GM12872 (cell line): ENCODE results near the gene CCDC178.

ENCODE experiments used
- CTCF ChIP-seq: IDR thresholded peaks from 3 replicates; pipeline ENCODE4 v1.5.1; 2011; ENCODE audit warnings: low read depth, mild to moderate bottlenecking, low read length, moderate library complexity; ENCODE audit not compliant: insufficient read depth

The CCDC178 gene, protein sequence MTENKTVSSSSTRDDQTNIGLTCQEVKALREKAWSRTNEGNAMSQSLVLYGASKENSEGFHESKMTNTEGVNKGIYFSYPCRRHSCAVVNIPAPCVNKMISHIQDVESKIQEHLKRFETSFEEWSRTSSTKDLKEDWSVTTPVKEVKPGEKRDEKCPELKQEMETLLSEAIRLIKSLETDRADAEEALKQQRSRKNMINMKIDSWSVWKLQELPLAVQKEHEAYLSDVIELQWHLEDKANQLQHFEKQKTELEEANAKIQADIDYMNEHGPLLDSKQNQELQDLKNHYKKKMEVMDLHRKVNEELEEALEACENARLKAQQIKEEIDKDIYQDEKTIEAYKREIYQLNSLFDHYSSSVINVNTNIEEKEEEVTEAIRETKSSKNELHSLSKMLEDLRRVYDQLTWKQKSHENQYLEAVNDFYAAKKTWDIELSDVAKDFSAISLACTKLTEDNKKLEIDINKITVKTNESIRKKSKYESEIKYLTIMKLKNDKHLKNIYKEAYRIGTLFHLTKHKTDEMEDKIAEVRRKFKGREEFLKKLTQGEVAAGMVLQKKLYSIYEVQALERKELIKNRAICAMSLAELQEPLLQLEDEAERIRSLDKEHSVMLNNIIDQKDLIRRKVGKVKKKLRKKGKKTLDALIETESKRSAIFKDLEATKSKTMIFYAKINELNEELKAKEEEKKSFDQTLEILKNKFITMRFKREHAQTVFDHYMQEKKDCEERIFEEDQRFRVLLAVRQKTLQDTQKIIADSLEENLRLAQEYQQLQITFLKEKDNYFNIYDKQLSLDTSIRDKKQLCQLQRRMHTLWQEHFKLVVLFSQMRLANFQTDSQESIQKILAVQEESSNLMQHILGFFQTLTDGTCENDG

GRCh38 chr18:33440060-33441043 lies at the start of gene CCDC178:
TSS of gene CCDC178 (minus strand) at chr18:33440721. CDS start at chr18:33412088, 28,633 bp downstream.
- peak; percentile 20; the same call in 1 of the 3 replicates for TF ChIP-seq CTCF

DNA sequence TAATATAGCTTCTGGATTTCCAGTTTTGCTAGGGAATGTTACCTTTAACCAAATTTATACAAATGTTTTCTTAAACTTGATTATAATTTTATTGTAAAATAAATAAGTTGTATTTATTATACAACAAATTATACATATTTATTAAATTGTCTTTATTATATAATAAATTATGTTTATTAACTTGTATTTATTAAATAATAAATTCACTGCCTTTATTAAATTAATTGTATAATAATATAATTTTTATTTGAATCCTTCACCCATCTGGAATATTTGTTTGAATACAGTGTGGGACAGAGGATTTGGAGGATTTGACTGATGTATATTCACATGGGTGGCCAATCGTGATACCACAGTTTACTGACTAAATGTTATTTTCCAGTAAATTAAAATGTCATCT lies 43.4 kb upstream of the CCDC178 start:
- TF ChIP-seq CTCF = no peak

GRCh38 chr18:33472509-33472908 lies 32.0 kb upstream of the CCDC178 start:
- no peak for TF ChIP-seq CTCF

- no peak for TF ChIP-seq CTCF
These were observed 29.7 kb upstream of the CCDC178 start for GRCh38 chr18:33470216-33470615.

DNA sequence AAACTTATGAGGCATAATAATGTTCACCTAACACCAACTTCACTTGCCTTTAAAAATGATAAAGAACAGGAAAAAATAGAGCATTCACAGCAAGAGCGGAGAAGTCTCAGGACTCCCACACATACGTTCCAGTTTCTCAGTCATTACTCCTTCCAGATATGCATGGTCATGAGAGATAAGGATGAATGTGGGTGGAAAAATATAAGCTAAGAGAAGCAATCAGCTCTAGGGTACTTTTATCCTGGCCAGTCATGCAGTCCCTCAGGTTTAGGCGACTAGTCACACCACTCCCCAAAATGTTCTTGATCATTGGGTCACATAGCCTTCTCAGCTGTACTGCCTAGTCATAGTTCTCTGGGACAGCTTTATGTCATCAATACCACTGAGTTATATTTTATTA lies 29.2 kb upstream of the CCDC178 start:
- TF ChIP-seq CTCF = no peak

DNA sequence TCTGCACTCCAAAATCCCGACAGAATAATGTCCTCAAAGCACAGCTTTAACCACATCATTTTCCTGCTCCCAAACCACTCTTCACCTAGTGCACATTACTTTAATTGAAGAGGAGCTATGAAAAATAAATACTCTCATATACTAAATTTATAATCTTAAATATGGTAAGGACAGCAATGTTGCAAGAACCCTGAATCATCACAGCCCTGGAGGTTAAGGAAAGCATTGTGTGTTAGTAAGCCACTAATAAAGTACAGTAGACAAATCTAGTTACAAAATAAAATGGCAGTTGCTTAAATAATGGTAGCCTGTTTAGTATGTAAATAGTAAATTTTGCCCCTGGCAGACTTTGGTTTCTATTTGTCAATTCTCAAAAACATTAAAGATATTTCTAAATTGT lies 27.0 kb upstream of the CCDC178 start:
- TF ChIP-seq CTCF = no peak

- no peak for TF ChIP-seq CTCF
These were observed 26.3 kb upstream of the CCDC178 start for GRCh38 chr18:33466822-33467221.
